Mesodermal cell (in vitro differentiated cells): ENCODE results near the gene CPN2.
A peak's percentile ranks its signal among the peaks of the same experiment; 100 is the strongest.

Experiments
- H3K27ac ChIP-seq: 2 replicates; pipeline ENCODE4 v1.7.0; 2013; ENCODE audit warnings: mild to moderate bottlenecking, low read depth, low read length, moderate library complexity; ENCODE audit not compliant: severe bottlenecking
- H3K36me3 ChIP-seq: 2 replicates; pipeline ENCODE4 v1.7.1; 2013; ENCODE audit warnings: mild to moderate bottlenecking, low read length, moderate library complexity; ENCODE audit not compliant: control insufficient read depth, insufficient read depth
- H3K4me1 ChIP-seq: one replicate; pipeline ENCODE4 v1.7.1; 2013; ENCODE audit warnings: mild to moderate bottlenecking, low read length; ENCODE audit not compliant: insufficient read depth, control insufficient read depth, poor library complexity, severe bottlenecking
- H3K4me3 ChIP-seq: 2 replicates; pipeline ENCODE4 v1.7.0; 2013; ENCODE audit warnings: low read length, control low read depth, mild to moderate bottlenecking; ENCODE audit not compliant: insufficient read depth, poor library complexity, severe bottlenecking; ENCODE audit errors: extremely low read depth
- H3K9me3 ChIP-seq: 2 replicates; pipeline ENCODE4 v1.7.1; 2013; ENCODE audit warnings: mild to moderate bottlenecking, low read length, moderate library complexity; ENCODE audit not compliant: control insufficient read depth
- WGBS, 2 experiments: methylation state at CpG; one replicate each; pipeline ENCODE4 v1.1.5; 2013; ENCODE audit warnings: missing lambda C conversion rate in 2 of 2; ENCODE audit not compliant: insufficient coverage in 2 of 2; 5-methylcytosine and 5-hydroxymethylcytosine counted together

Gene CPN2

GRCh38 chr3:194304186-194304917 is 46.8 kb downstream of the CPN2 start:
- Histone ChIP-seq H3K4me3 (no peak overlapping the region), H3K4me1 (peaks cover 16% of the 10 kb centered on the region), H3K27ac (no peak overlapping the region), H3K9me3 (no peaks in the 10 kb centered on the region), H3K36me3 (no peaks in the 10 kb centered on the region)
- WGBS, 2 experiments: 95 to 98% methylated on average over 17 of the region's 17 CpGs

- Histone ChIP-seq H3K27ac (no peak overlapping the region), H3K4me3 (no peak overlapping the region), H3K9me3 (no peaks in the 10 kb centered on the region), H3K4me1 (peaks cover 16% of the 10 kb centered on the region), H3K36me3 (no peaks in the 10 kb centered on the region)
- 85 to 89% methylated on average over 1 of the region's 1 CpG for WGBS, 2 experiments
Observed at GRCh38 chr3:194303749-194304148, 47.4 kb downstream of the CPN2 start.

GRCh38 chr3:194301730-194302129 is 49.4 kb downstream of the CPN2 start:
- no peaks in the 10 kb centered on the region for H3K36me3 ChIP-seq
- WGBS, 2 experiments: 75 to 76% methylated on average over 1 to 2 of the region's 3 CpGs
- H3K4me1 ChIP-seq: peaks cover 16% of the 10 kb centered on the region
- H3K9me3 ChIP-seq: no peaks in the 10 kb centered on the region
- no peak overlapping the region for H3K4me3 ChIP-seq
- peak overlapping the region; percentile 12 for H3K27ac ChIP-seq

GRCh38 chr3:194300936-194301335 is 50.2 kb downstream of the CPN2 start:
- 87 to 96% methylated on average over 4 to 5 of the region's 6 CpGs for WGBS, 2 experiments
- H3K4me3 ChIP-seq: no peak overlapping the region
- H3K36me3 ChIP-seq: no peaks in the 10 kb centered on the region
- peaks cover 15% of the 10 kb centered on the region for H3K4me1 ChIP-seq
- H3K27ac ChIP-seq: no peak overlapping the region
- H3K9me3 ChIP-seq: no peaks in the 10 kb centered on the region

GRCh38 chr3:194300382-194300758 is 50.8 kb downstream of the CPN2 start:
- Histone ChIP-seq H3K27ac (peak overlapping the region; percentile 37), H3K4me1 (peaks cover 10% of the 10 kb centered on the region)
- WGBS, 2 experiments: 55% methylated on average over 13 of the region's 13 CpGs

GRCh38 chr3:194298331-194299227 is 52.5 kb downstream of the CPN2 start:
- no peaks in the 10 kb centered on the region for H3K36me3 ChIP-seq
- peaks cover 20% of the 10 kb centered on the region for H3K4me1 ChIP-seq
- no peak overlapping the region for H3K27ac ChIP-seq
- H3K9me3 ChIP-seq: no peaks in the 10 kb centered on the region
- 84% methylated on average over 14 to 16 of the region's 19 CpGs for WGBS, 2 experiments
- no peak overlapping the region for H3K4me3 ChIP-seq

More at GRCh38 chr3:194300382-194300758, 50.8 kb downstream of the CPN2 start:
- Histone ChIP-seq H3K36me3 (no peaks in the 10 kb centered on the region), H3K9me3 (no peaks in the 10 kb centered on the region), H3K4me3 (no peak overlapping the region)

- Histone ChIP-seq H3K36me3 (no peaks in the 10 kb centered on the region), H3K27ac (peak overlapping the region; percentile 97), H3K9me3 (no peaks in the 10 kb centered on the region), H3K4me3 (peak overlapping the region; percentile 23), H3K4me1 (peaks cover 17% of the 10 kb centered on the region)
- 2 to 3% methylated on average over 24 to 25 of the region's 47 CpGs for WGBS, 2 experiments
Observed at GRCh38 chr3:194296454-194297263, 54.5 kb downstream of the CPN2 start.

- Histone ChIP-seq H3K36me3 (no peaks in the 10 kb centered on the region), H3K9me3 (no peaks in the 10 kb centered on the region), H3K4me1 (peaks cover 13% of the 10 kb centered on the region), H3K27ac (peak overlapping the region; percentile 25), H3K4me3 (no peak overlapping the region)
- WGBS, 2 experiments: 34 to 50% methylated on average over 4 to 5 of the region's 5 CpGs
Observed at GRCh38 chr3:194294895-194295214, 56.3 kb downstream of the CPN2 start.

- Histone ChIP-seq H3K27ac (peak overlapping the region; percentile 25), H3K4me1 (peaks cover 13% of the 10 kb centered on the region), H3K4me3 (no peak overlapping the region), H3K9me3 (no peaks in the 10 kb centered on the region), H3K36me3 (no peaks in the 10 kb centered on the region)
- 57 to 63% methylated on average over 7 to 10 of the region's 10 CpGs for WGBS, 2 experiments
Observed at GRCh38 chr3:194294199-194294894, 56.8 kb downstream of the CPN2 start.

GRCh38 chr3:194293546-194294198 is 57.5 kb downstream of the CPN2 start:
- Histone ChIP-seq H3K36me3 (no peaks in the 10 kb centered on the region), H3K27ac (no peak overlapping the region), H3K9me3 (no peaks in the 10 kb centered on the region), H3K4me3 (no peak overlapping the region), H3K4me1 (peaks cover 13% of the 10 kb centered on the region)
- WGBS, 2 experiments: 94 to 95% methylated on average over 2 of the region's 2 CpGs
